Fibroblast of mammary gland (primary cell): ENCODE results near the gene ARID5B.

Source experiments
- DNase-seq: peaks from one replicate; pipeline ENCODE4 v3.0.0-alpha.2; 2010; ENCODE audit warnings: low read depth
- H3K4me3 ChIP-seq: 2 replicates; pipeline ENCODE4 v1.5.1; 2011; ENCODE audit warnings: low read depth, mild to moderate bottlenecking, low read length, moderate library complexity; ENCODE audit not compliant: control insufficient read depth
- TF ChIP-seq, protein P1 (sequence below): conservative IDR thresholded peaks from 2 replicates; pipeline ENCODE4 v1.5.1; 2011; ENCODE audit warnings: low read depth, low read length, inconsistent platforms; ENCODE audit not compliant: control insufficient read depth, insufficient read depth

ARID5B gene

GRCh38 chr10:61965703-61966395 is 64.3 kb downstream of the ARID5B start:
- TF ChIP-seq, protein P1, sequence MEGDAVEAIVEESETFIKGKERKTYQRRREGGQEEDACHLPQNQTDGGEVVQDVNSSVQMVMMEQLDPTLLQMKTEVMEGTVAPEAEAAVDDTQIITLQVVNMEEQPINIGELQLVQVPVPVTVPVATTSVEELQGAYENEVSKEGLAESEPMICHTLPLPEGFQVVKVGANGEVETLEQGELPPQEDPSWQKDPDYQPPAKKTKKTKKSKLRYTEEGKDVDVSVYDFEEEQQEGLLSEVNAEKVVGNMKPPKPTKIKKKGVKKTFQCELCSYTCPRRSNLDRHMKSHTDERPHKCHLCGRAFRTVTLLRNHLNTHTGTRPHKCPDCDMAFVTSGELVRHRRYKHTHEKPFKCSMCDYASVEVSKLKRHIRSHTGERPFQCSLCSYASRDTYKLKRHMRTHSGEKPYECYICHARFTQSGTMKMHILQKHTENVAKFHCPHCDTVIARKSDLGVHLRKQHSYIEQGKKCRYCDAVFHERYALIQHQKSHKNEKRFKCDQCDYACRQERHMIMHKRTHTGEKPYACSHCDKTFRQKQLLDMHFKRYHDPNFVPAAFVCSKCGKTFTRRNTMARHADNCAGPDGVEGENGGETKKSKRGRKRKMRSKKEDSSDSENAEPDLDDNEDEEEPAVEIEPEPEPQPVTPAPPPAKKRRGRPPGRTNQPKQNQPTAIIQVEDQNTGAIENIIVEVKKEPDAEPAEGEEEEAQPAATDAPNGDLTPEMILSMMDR = no peak
- H3K4me3 ChIP-seq = no peak overlapping the region

GRCh38 chr10:61967298-61967697 is 65.8 kb downstream of the ARID5B start:
- no peak for DNase-seq
- TF ChIP-seq, protein P1 = no peak
- H3K4me3 ChIP-seq = no peak overlapping the region

More at GRCh38 chr10:61965703-61966395, 64.3 kb downstream of the ARID5B start:
- no peak for DNase-seq

DNA sequence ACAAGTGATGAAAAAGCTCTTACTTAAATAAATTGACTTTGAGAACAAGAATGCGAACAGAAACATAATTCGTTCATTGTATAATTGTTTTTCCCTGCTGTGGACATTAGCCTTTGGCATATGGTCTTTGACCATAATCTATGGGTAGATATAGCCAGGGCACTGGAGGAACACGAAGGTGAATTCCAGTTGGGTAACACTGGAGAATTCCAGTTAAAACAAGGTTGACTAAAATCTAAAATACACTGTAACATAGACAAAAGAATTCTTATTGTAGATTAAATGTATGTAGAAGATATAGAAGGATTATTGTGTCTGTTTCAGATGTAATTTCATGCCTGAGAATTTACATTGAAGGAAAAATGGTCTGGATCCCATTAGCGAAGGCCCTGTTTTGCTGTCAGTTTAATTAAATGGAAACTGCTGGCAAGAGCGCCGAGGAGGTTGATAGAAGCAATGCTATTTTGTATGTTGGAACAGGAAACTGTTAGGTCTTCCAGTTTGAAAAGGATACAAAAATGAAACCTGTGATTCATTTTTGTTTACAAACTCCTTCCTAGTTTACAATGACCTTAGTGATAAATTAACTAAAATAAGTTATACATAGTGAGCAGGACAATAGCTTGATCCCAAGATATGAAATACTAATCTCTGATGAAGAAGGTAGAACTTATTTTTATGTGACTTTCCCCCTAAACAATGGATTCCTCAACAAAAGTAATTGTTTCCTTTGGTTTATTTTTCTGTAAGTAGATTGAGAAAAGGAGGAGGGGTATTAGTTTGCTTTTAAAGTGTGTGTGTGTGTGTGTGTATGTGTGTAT is 68.9 kb downstream of the ARID5B start:
- DNase-seq = peak; percentile 45
- TF ChIP-seq, protein P1 = no peak
- no peak overlapping the region for H3K4me3 ChIP-seq

- TF ChIP-seq, protein P1 = no peak
- no peak overlapping the region for H3K4me3 ChIP-seq
- DNase-seq = peak; percentile 21
These were observed 69.5 kb downstream of the ARID5B start for GRCh38 chr10:61971003-61971325.

- no peak overlapping the region for H3K4me3 ChIP-seq
- TF ChIP-seq, protein P1 = no peak
- peak; percentile 46 for DNase-seq
These were observed 71.7 kb downstream of the ARID5B start for GRCh38 chr10:61973169-61973568.

GRCh38 chr10:61973906-61974305 is 72.4 kb downstream of the ARID5B start:
- peak; percentile 18 for DNase-seq
- H3K4me3 ChIP-seq = no peak overlapping the region
- TF ChIP-seq, protein P1 = no peak
